GM12878 (cell line): ENCODE measurements around the gene FKRP. TPM values are rescaled to one million over a fixed set of nuclear protein-coding genes. Genes with fewer than 3 reads are reported as not detected.

Experiments used
- ATAC-seq: fragments of 200-7000 bp; cut with Tn5 transposase; 3 replicates; pipeline ENCODE4 v1.9.1; 2020; ENCODE audit warnings: mild to moderate bottlenecking, moderate library complexity
- BruUV-seq: library from RNA; stranded (reverse); fragments of 400-500 nt; replicated peaks from 2 replicates; lab custom pipeline; 2021; lab: Mats Ljungman, UMichigan
- CTCF ChIA-PET: fragments of 300-600 bp; sonication (Branson Sonifier 250); formaldehyde crosslinking; extraction: SDS; loops from one replicate; lab custom pipeline; 2021; ENCODE audit warnings: inconsistent platforms; lab: Yijun Ruan, JAX
- POLR2A ChIA-PET: fragments of 350-600 bp; formaldehyde crosslinking; extraction: SDS; loops from one replicate; lab custom pipeline; 2021; ENCODE audit warnings: inconsistent platforms; lab: Charles Lee
- RAD21 ChIA-PET: fragments of 300-600 bp; sonication (Branson Sonifier 250); formaldehyde crosslinking; loops from one replicate; lab custom pipeline; 2023; ENCODE audit warnings: antibody characterized with exemption; ENCODE audit not compliant: unreplicated experiment; lab: Charles Lee
- SMC1A ChIA-PET: fragments of 300-600 bp; sonication (Branson Sonifier 250); formaldehyde crosslinking; loops from one replicate; lab custom pipeline; 2023; ENCODE audit not compliant: unreplicated experiment, uncharacterized antibody; lab: Charles Lee
- DNase-seq: peaks from one replicate; pipeline ENCODE4 v3.0.0-alpha.2; 2011; ENCODE audit warnings: low read depth, low spot score
- FAIRE-seq: peaks from 3 replicates; lab custom pipeline; 2011; peaks lifted over from hg19 to GRCh38; lab: Jason Lieb, UNC
- H2AFZ ChIP-seq: 2 replicates; pipeline ENCODE4 v1.6.0; 2011; ENCODE audit warnings: low read depth, low read length, control low read depth; ENCODE audit not compliant: control insufficient read depth
- H3K27ac ChIP-seq: 2 replicates; pipeline ENCODE4 v1.5.1; 2011; ENCODE audit warnings: control low read depth; ENCODE audit not compliant: control insufficient read depth, insufficient read depth
- H3K27me3 ChIP-seq, 2 experiments: replicated peaks in 1 of 2; 2 replicates each; pipeline versions ENCODE4 v1.6.0 to v1.6.1; 2011; ENCODE audit warnings: low read length in 1 of 2; ENCODE audit not compliant: control insufficient read depth in 2 of 2, insufficient read depth in 2 of 2
- H3K36me3 ChIP-seq, 2 experiments: 2 replicates each; pipeline ENCODE4 v1.5.1; 2011; ENCODE audit warnings: low read length in 1 of 2; ENCODE audit not compliant: control insufficient read depth in 2 of 2, insufficient read depth in 2 of 2
- H3K4me1 ChIP-seq: 2 replicates; pipeline ENCODE4 v1.6.1; 2011; ENCODE audit warnings: mild to moderate bottlenecking, low read length, moderate library complexity, mixed read lengths; ENCODE audit not compliant: control insufficient read depth, insufficient read depth
- H3K4me2 ChIP-seq: 2 replicates; pipeline ENCODE4 v1.6.0; 2011; ENCODE audit warnings: control low read depth; ENCODE audit not compliant: control insufficient read depth, insufficient read depth
- H3K4me3 ChIP-seq: fragments of 200-600 bp; sonication (generic); 2 replicates; pipeline ENCODE4 v1.5.1; 2016
- H3K79me2 ChIP-seq: 2 replicates; pipeline ENCODE4 v1.6.0; 2011; ENCODE audit warnings: low read length; ENCODE audit not compliant: control insufficient read depth, insufficient read depth
- H3K9ac ChIP-seq: 2 replicates; pipeline ENCODE4 v1.8.0; 2011; ENCODE audit warnings: low read length, control low read depth, mixed read lengths; ENCODE audit not compliant: control insufficient read depth, insufficient read depth
- H3K9me3 ChIP-seq: replicated peaks from 3 replicates; pipeline ENCODE4 v1.5.1; 2011; ENCODE audit warnings: mild to moderate bottlenecking, low read length; ENCODE audit not compliant: control insufficient read depth, insufficient read depth
- H4K20me1 ChIP-seq: 2 replicates; pipeline ENCODE4 v1.6.0; 2011; ENCODE audit not compliant: control insufficient read depth, insufficient read depth
- IRF4 ChIP-seq: IDR thresholded peaks from 2 replicates; pipeline ENCODE4 v1.6.1; 2011; ENCODE audit warnings: low read depth, low read length
- KAT2A ChIP-seq: conservative IDR thresholded peaks from 2 replicates; pipeline ENCODE4 v1.6.1; 2011; ENCODE audit warnings: low read depth, low read length; ENCODE audit not compliant: control insufficient read depth
- ZBED1 ChIP-seq: IDR thresholded peaks from 2 replicates; pipeline ENCODE4 v1.6.1; 2016; ENCODE audit warnings: borderline replicate concordance
- WGBS: methylation state at CpG from one replicate; pipeline ENCODE4 v1.1.6; 2016; ENCODE audit warnings: low lambda C conversion rate; ENCODE audit not compliant: insufficient replicate concordance, insufficient coverage; ENCODE audit errors: missing lambda C conversion rate; 5-methylcytosine and 5-hydroxymethylcytosine counted together
- in situ Hi-C: fragments of 300-500 bp; cut with MboI; formaldehyde crosslinking; loops from 9 replicates; pipeline ENCODE4 v1.14.3; 2018; ENCODE audit warnings: mixed read lengths
- intact Hi-C: fragments of 100-400 bp; cut with micrococcal nuclease; formaldehyde crosslinking; loops from one replicate; pipeline ENCODE4 v1.14.2; 2022; ENCODE audit not compliant: unreplicated experiment
- polyA plus RNA-seq, 11 experiments: library from polyadenylated mRNA; depleted of rRNA in 4 of 11; unstranded in 6 of 11; stranded (reverse) in 5 of 11; fragments of >200 nt; fragmentation: Nextera tagmentation in 4 of 11; fragmentation: Illumina TruSeq in 1 of 11; extraction: Ambion mirVana in 4 of 11; extraction: Trizol in 1 of 11; gene quantifications; 1 replicate in 1 of 11; 2 replicates in 10 of 11; pipeline versions ENCODE4 v1.2.1 to v1.2.3, GENCODE V29; 2011 to 2016; ENCODE audit warnings: inconsistent platforms in 2 of 11, missing spikeins in 2 of 11, low read depth in 1 of 11
- total RNA-seq, 4 experiments: library from RNA; depleted of rRNA in 3 of 4; stranded (reverse); fragments of >200 nt in 3 of 4; fragmentation: Illumina TruSeq in 1 of 4; extraction: Trizol in 1 of 4; gene quantifications; 2 replicates each; pipeline versions ENCODE4 v1.2.1 to v1.2.3, GENCODE V29; 2013 to 2021

The FKRP gene
- total and polyA plus RNA-seq, 10 of the 15 experiments (the other 5 are each of a cell fraction or from before 2014, with no cell fraction given), result 1.3 to 14.1 (median 7.8) TPM

GRCh38 chr19:46723023-46723461, 22.8 kb upstream of the FKRP start:
- TF ChIP-seq IRF4 (no peak), ZBED1 (no peak)
- ChIA-PET CTCF (interaction anchor here (0.5 to 0.9 kb wide), 3 partner anchors 18 to 886 kb away, joined by 3 to 6 read pairs (median 3); no protein-coding TSS in a partner anchor), RAD21 (interaction anchor here (1.4 kb wide), 1 partner anchor 14 kb away, joined by 3 read pairs; no protein-coding TSS in a partner anchor), POLR2A (no interaction called here), SMC1A (no interaction called here)
- no peak overlapping the region for H3K9ac ChIP-seq
- H3K36me3 ChIP-seq, result peaks cover 20 to 67% of the 10 kb centered on the region in 2 experiments; a peak in 3 of 4 replicates
- no peaks in the 10 kb centered on the region for H3K27me3 ChIP-seq
- in situ Hi-C loops (no loop called here), intact Hi-C loops (no loop called here)
- ATAC-seq (no peak), DNase-seq (no peak), FAIRE-seq (no peak)
- no peak overlapping the region for H3K4me3 ChIP-seq
- H2AFZ ChIP-seq, result no peak overlapping the region
- no peaks in the 10 kb centered on the region for H3K9me3 ChIP-seq
- no TSS peak for BruUV-seq
- WGBS, result 53% methylated on average over 15 of the region's 16 CpGs
- H4K20me1 ChIP-seq, result no peaks in the 10 kb centered on the region
- H3K79me2 ChIP-seq, result no peaks in the 10 kb centered on the region
- H3K27ac ChIP-seq, result no peak overlapping the region
- peaks cover 25% of the 10 kb centered on the region for H3K4me1 ChIP-seq
- no peak overlapping the region for H3K4me2 ChIP-seq

DNA sequence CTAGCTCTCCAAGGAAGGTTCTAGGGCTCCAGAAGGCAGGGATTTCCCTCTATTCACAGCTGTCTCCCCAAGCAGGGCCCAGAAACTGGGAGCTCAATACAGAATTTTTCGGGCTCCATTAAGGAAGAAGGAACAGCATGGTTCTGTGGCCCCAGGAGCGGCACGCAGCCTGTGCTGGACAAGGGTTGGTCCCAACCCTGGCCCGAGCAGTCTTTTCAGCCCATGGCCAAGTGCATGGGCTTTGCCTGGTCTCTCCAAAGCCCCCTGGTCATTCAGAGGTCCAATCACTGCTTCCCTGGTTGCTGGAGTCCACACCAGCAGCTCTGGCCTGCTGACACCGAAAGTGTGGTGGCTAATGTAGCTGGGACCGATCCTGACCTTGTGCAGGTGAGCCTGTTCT, 22.4 kb upstream of the FKRP start:
- no peak overlapping the region for H3K27ac ChIP-seq
- peaks cover 24 to 71% of the 10 kb centered on the region in 2 experiments; a peak in 3 of 4 replicates for H3K36me3 ChIP-seq
- H4K20me1 ChIP-seq, result no peaks in the 10 kb centered on the region; the same call in 1 of the 2 replicates
- H3K4me1 ChIP-seq, result peaks cover 21% of the 10 kb centered on the region
- FAIRE-seq, result no peak
- no TSS peak for BruUV-seq
- no peaks in the 10 kb centered on the region for H3K9me3 ChIP-seq
- TF ChIP-seq KAT2A, result no peak
- no peak for DNase-seq
- in situ Hi-C loops (no loop called here), intact Hi-C loops (no loop called here)
- no peak for ATAC-seq
- ChIA-PET POLR2A (no interaction called here), SMC1A (no interaction called here), CTCF (interaction anchor here (0.7 to 0.9 kb wide), 2 partner anchors 18 to 138 kb away, joined by 3 to 6 read pairs; no protein-coding TSS in a partner anchor), RAD21 (interaction anchor here (1.4 kb wide), 1 partner anchor 14 kb away, joined by 3 read pairs; no protein-coding TSS in a partner anchor)
- H3K79me2 ChIP-seq, result no peaks in the 10 kb centered on the region
- H3K4me3 ChIP-seq, result no peak overlapping the region
- H3K4me2 ChIP-seq, result no peak overlapping the region
- WGBS, result 100% methylated on average over 6 of the region's 6 CpGs
- no peak overlapping the region for H2AFZ ChIP-seq
- no peaks in the 10 kb centered on the region for H3K27me3 ChIP-seq
- no peak overlapping the region for H3K9ac ChIP-seq
